Activated gamma-delta T cell treated with anti-CD3 and anti-CD28 coated beads, Interleukin-2, amount 50 U/mL, for 16 hours (primary cell): ENCODE data around the gene CD38.
"Not testable (repeated sequence)": the region's sequence is repeated elsewhere in the genome, so short reads cannot be mapped to it uniquely, and the experiment has no call there.

Source experiments
- DNase-seq: peaks from one replicate; pipeline ENCODE4 v3.0.0-alpha.2; 2020; ENCODE audit warnings: low read depth

CD38 gene

DNA sequence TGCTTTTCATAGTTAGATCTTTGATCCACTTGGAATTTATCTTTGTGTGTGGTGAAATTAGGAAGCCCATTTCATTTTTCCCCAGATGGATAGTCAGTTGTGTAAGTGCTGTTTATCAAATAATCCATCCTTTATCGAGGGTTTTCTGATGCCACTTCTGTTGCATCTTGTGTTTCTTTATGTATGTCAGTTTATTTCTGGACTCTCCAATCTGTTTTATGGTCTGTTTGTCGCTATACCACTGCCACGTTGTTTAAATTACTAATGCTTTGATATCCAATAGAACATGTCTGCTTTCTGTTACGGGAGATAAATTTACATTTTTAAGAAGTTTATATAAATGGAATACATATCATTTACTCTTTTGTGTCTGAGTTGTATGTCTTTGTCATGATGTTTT, 21.0 kb downstream of the CD38 start:
- no peak for DNase-seq

DNA sequence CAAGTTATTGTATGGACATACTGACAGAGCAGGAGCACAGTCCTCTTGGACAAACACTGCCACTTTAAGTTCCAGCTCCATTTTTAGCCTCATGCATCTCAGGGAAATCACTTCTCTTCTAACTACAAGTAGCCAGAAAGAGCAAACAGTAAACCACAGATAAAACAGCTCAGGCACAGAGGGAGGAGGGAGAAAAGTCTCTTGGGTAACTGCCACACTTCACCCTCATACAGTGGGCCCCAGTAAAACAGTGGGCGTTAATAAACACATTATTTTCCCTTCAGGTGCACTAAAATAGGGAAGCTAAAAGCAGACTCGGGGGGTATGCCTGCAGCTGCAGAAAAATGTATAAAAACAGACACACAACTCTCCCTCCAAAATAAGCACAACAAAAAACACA, 21.6 kb downstream of the CD38 start:
- DNase-seq = no peak

DNA sequence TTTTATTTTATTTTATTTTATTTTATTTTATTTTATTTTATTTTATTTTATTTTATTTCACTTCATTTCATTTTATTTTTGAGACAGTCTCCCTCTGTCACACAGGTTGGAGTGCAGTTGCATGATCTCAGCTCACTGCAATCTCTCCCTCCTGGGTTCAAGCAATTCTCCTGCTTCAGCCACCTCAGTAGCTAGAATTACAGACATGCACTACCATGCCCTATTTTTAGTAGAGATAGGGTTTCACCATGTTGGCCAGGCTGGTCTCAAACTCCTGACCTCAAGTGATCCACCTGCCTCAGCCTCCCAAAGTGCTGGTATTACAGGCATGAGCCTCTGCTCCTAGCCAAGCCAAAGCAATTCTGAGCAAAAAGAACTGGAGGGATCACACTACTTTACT, 24.4 kb downstream of the CD38 start:
- not testable (repeated sequence) for DNase-seq

DNA sequence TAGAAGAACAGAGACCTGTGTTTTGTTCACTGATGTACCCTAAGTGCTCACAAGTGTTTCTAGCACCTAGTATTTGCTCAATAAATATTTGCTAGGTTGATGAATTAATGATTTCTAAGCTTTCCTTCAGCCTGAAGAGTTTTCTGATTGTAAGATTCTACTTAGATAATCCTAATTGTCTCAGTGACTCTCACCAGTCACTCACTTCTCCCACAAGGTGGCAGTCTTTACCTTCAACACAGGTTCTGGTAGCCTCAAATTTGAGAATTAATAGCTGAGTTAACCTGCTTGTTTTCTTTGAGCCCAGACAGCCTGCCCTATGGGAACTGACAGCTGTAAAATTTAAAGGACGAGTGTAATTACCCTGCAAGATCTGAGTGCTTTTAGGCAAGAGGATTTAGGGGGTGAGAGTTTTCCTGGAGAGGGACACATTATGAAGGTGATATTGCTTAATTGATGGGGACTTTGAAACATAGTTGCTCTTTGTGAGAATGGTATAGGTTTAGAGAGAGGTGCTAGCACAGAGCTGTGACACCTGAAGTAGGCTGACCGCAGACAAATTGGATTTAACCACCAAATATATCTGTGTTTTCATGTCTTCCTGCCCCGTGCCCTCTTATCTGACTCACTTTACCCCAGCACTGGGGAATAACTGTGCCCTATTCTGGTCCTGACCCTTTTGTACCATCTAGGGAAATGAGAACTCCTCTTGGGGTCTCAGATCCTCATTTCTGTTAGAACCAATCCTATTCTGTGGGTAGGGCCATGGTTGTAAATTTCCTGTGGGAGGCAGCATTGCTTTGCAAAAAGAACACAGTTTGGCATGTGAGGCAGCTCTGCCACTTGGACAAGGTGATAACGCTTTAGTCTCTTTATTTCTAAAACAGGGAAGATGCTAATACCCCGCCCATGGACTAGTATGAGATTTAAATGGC, 27.7 kb downstream of the CD38 start:
- peak; percentile 7 for DNase-seq

DNA sequence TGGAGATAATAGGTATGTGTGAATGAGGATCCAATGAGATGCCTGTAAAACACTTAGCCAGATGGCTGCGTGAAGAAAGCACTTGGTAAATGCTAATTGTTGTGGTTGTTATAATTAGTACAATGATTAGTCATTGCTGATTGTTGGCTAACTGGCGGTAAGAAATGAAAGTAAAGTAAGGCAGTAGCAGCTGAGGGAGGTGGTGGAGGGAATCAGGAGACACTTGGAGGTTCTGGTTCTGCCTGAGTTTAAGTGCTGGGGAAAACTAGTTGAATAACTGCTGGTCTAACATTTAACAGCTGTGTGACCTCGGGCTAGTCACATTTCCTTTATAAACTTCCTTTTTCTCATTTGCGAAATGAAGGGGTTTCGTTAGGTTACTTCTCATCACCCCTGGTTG, 30.9 kb downstream of the CD38 start:
- no peak for DNase-seq

DNA sequence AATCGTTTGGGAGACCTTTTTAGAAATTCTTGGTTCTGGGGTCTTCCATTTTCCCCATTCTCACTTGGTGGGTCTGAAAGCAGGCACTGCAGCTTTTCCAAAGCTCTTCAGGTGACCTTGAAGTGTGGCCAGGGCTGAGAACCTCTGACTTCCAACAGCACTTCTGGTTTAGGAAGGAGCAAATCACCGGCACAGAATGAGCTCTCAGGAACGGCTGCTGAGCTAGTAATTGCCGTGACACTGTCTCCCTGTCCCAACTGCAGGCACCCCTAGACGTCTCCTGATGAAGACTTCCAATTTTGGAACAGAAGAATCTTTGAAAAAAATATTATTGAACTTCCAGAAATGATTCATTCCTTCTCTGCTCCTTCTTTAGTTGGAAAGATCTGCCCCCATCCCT, 31.3 kb downstream of the CD38 start:
- DNase-seq = no peak

DNA sequence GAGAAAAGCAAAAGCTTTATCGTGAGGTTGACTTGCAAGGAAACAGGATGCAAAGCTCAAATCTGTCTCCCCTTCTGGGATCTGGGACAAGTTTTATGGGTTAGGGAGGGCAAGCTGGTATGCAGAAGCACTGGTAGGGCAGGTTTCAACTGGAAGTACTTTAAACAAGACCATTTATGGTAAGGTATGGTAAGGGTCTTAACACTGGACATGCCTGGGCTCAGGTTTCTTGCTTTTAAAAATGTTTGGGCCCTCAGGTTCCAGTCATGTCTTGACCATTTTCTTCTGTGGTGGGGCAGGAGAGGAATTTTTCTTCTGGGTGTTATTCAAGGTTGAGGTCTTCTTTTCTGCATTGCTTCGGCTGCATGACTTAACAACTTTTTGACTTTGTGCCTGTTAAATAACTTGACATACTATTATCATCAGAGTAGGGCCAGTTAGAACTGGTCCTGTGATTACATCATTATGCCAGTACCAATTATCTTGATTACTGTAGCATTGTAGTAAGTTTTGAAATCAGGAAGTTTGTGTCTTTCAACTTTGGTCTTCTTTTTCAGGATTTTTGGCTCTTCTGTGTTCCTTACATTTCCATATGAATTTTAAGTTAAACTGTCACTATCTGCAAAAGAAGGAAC, 33.7 kb downstream of the CD38 start:
- DNase-seq = no peak

DNA sequence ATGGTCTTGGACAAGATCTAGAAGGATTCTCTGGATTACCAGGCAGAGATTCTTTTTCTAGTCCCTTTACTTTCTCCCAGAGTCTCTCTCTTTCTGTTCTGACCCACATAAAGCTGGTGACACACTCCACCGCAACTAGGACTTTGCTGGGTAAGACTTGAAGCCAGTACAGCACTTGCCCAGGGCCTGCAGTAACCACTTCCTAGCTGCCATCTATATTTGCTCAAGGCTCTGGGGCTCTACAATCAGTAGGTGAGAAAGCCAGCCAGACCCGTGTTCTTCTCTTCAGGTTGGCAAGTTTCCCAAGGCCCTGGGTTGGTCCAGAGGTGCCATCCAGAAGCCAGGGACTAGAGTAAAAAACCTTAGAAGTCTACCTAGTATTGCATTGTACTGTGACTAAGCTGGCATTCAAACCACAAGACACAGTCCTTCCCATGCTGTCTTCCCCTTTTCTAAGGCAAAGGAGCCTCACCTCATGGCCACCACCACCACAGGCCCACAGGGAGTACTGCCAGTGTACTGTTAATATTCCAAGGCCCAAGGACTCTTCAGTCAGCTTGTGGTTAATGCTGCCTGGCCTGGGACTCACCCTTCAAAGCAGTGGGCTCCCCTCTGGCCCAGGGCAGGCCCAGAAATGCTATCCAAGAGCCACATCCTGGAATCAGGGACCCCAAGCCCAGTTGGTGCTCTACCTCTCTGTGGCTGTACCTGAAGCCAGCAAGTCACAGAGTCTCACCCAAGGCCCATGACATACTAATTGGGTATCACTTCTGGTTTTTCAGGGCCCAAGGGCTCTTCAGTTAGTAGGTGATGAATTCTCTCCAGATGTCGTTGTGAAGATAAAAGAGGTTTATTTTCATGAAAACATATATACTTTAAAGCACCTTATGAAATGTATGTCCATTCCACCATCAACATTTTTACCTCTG, 54.7 kb downstream of the CD38 start:
- no peak for DNase-seq

DNA sequence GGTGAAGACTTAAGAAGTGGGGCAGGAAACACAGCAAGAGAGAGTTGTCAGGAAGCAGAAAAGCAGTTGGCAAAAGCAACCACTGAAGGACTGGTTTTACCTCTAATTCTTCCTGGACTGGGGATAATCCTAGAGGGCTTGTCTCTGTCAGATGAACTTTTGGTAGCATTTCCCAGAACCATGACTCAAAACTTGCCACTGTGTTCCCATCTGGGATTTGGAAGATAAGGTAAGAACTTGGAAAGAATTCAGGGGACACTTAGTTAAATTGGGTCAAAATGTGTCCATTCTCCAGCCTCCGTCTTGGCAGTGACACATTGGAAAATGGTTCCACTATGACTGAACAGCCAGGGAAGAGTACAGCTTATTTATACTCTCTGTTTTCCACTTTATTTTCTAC, 55.7 kb downstream of the CD38 start:
- no peak for DNase-seq

DNA sequence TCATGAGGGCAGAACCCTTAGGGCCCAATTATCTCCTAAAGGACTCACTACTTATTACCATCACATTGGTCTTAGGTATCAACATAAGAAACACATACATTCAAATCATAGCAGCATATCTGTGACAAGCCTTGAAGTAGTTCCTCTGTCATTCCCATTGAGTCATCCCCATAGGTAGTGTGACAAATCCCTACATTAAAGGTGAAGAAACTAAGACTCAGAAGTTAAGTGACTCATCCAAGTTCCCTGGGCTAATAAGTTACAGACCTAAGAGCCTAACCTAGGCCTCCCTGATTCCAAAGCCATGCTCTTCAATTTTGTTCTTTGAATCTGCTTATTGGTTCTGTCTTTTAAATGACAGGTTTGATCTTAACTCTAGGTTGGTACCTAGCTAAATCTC, 58.2 kb downstream of the CD38 start:
- DNase-seq = no peak

DNA sequence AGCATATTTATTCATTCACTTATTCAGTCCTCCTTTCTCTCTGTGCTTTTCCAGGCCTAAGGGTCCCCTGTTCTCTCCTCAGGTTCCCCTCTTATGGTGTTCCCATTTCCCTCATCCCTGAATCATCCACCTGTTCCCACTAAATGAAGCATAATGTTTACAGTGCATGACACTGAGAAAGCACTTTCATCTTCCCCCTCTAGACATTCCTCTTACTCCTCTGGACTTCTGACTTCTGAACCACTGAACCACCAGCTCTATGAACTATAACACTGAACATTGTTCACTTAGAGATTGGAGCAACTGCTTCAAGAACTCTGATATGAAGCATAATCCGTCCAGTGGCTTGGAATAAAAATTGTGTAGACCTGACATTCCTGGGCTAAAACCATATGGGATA, 59.5 kb downstream of the CD38 start:
- DNase-seq = no peak

DNA sequence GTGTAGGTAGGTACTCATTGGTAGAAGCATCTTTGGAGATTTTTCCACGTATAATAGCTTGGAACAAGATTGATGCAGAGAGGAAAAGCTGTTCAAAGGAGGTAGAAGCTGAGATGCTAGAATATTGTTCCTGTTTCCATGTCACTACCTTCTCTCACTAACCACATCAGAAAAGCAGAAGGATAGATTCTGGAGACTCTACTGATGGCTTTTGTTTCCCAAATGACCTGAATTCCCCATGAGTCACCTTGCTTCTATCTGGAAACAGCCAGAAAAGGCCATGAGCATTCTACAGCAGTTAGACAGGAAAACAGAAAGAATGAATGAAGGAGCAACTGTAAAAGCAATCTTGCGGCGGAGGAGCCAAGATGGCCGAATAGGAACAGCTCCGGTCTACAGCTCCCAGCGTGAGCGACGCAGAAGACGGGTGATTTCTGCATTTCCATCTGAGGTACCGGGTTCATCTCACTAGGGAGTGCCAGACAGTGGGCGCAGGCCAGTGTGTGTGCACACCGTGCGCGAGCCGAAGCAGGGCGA, 63.1 kb downstream of the CD38 start:
- not testable (repeated sequence) for DNase-seq

DNA sequence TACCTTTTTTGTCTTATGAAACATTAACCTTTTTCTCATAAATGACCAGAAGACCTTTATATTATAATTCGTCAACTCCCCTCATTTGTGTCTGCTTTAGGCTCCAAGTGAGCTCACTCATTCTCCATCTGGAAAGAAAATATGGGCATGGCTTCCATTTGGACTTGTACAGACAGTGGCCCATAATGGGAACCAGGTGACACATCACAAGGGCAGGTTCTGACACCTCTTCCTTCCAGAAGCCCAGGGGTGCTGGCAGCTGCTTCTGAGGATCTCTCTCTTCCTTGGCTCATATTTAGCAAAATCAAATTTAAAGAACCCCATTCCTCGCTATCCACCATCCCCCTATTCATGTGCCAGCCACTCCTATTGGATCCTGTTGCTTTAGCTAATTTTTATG, 69.6 kb downstream of the CD38 start:
- no peak for DNase-seq

DNA sequence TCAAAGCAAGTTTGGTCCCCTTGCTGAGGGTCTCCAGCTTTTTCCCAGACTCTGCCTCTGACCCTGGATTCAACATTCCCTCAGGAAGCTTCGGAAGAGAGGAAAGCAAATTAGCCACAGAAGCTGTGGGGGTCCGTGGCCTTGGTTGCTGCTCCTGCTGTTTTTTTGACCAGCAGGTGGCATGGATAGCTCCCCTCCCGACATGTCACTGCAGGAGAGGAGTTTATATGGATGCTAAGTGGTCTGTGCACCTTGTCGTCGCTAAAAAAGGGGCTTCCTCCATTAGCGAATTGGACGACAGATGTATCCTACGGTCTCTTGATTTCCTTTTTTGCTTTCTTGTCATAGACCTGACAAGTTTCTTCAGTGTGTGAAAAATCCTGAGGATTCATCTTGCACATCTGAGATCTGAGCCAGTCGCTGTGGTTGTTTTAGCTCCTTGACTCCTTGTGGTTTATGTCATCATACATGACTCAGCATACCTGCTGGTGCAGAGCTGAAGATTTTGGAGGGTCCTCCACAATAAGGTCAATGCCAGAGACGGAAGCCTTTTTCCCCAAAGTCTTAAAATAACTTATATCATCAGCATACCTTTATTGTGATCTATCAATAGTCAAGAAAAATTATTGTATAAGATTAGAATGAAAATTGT, 70.2 kb downstream of the CD38 start:
- DNase-seq = no peak

DNA sequence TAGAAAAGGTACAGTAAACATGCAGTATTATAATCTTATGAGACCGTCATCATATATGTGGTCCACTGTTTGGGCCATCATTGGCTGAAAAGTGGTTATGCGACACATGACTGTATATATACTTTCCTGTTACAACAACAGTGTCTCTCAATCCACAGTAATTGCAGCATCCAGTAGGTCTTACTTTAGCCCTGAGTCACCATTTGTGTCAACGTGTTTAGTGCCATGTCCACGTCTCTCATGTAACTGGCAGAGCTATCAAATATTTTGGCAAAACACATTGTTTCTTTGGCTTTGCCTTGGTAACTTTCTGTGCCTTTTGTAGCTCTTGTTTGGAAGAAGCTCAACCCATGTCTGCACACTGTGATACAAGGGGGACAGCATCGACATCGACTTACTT, 73.8 kb downstream of the CD38 start:
- DNase-seq = no peak

DNA sequence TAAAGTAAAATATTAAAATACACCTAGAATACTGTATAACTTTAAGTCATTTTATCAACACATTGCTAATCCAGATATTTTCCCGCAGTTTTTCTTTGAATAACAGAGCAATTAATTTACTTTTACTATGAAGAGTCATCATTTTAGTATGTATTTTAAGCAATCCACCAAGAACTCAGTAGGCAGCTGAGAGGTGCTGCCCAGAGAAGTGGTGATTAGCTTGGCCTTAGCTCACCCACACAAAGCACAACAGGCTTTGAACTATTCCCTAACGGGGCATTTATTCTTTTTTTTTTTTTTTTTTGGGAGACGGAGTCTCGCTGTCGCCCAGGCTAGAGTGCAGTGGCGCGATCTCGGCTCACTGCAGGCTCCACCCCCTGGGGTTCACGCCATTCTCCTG, 74.4 kb downstream of the CD38 start:
- no peak for DNase-seq

DNA sequence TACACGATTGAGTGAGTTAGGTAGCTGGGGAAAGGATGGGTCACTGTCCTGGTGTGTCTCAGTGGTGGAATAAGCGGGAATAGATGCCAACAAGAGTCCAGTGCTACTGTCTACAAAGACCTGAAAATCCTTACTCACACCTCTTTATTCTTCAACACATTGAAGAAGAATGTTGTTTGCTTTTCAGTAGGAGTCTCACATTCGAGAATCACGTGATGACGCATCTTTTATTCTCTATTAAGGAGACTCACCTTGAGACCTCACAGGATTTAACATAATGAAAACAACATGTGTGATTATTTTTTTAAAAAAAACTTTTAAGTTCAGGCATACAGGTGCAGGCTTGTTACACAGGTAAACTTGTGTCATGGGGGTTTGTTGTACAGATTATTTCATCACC, 75.2 kb downstream of the CD38 start:
- DNase-seq = no peak

DNA sequence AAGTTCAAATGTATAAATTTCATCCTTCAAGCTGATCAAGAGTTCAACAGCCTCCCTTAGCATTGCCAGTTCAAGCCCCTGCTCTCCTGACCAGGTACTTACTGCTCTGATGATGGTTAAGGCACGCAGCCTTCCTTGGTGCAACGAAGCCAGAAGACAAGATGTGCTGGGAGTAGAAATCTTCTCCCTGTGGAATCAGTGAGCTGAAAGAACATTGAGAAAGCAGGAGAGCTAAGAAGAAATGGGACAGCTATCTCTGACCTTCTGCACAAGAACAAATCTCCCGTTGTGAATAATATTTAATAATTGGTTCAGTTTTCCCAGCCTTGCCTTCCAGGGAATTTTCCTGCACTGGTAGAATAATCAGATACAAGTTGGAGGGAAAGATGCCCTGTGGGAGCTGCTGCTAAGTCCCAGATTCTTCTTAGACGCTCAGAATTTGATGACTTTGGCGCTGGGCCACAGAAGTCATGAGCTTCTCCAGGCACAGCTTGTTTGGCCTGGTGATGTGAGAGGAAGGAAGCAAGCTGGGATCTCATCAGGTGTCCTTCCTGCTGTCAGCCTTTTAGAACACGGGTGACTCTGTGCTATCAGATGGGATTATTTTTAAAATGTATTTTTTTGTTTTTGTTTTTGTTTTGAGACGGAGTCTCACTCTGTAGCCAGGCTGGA, 77.8 kb downstream of the CD38 start:
- DNase-seq = no peak

DNA sequence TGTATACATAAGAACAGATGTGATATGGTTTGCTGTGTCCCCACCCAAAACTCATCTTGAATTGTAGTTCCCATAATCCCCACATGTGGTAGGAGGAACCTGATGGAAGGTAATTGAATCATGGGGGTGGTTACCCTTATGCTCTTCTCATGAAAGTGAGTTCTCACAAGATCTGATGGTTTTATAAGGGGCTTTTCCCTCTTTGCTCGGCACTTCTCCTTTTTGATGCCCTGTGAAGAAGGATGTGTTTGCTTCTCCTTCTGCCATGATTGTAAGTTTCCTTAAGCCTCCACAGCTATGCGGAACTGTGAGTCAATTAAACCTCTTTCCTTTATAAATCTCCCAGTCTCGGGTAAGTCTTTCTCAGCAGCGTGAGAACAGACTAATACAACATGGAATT, 83.1 kb downstream of the CD38 start:
- DNase-seq = not testable (repeated sequence)

DNA sequence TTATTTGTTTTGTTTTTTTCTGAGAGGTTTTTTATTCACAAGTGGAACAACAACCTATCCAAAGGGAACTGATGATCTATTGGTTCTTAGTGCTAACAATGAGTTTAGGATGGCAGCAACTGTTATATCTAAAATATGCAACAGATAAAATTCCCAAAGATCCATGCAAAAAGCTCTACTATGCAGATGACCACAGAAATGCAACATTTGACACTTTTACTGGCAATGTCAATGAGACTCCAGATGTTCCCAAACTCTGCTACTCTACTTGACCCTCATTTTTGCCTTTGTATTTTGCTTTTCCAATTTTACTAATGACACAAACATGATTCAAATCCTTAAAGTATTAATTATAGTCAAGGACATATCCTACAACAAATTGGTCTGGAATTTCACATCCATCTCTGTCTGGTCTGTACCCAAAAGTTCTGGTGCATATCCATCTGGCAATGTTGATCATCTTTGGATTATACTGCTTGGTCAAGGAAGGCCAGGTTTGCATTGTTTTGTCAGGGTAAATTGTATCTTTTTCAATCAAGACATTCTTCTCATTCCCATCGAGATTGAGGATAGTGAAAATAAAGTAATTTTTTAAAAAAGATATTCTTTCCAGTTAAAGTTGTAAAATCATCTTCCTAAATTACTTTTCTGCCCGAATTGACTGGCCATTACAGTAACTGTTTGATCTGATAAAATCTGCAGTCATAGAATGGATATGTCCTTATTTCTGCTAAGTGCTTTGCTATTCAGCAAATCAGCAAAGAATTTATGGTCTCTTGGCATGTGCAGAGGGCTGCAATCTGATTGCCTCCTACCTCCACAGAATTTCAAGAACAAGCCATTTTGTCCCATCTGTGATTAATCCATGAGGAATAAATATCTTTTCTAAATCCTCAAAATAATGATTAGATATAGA, 86.8 kb downstream of the CD38 start:
- DNase-seq = no peak
